Vagina (tissue), 2 donors: ENCODE measurements around the gene IDI1.

Experiments
- POLR2A ChIP-seq, 2 donors: fragments of 450-650 bp; IDR thresholded peaks; one replicate each; pipeline ENCODE4 v1.6.1; 2017; ENCODE audit warnings: antibody characterized with exemption in 2 of 2, mild to moderate bottlenecking in 2 of 2, moderate library complexity in 2 of 2
- TF ChIP-seq, protein P1 (sequence below), 3 experiments: fragments of 450-650 bp in 2 of 3; fragments of 200-600 bp in 1 of 3; sonication (generic) in 1 of 3; IDR thresholded peaks; one replicate each; pipeline ENCODE4 v1.5.1; 2017 to 2019; ENCODE audit warnings: antibody characterized with exemption in 3 of 3, mild to moderate bottlenecking in 2 of 3, moderate library complexity in 2 of 3

DNA sequence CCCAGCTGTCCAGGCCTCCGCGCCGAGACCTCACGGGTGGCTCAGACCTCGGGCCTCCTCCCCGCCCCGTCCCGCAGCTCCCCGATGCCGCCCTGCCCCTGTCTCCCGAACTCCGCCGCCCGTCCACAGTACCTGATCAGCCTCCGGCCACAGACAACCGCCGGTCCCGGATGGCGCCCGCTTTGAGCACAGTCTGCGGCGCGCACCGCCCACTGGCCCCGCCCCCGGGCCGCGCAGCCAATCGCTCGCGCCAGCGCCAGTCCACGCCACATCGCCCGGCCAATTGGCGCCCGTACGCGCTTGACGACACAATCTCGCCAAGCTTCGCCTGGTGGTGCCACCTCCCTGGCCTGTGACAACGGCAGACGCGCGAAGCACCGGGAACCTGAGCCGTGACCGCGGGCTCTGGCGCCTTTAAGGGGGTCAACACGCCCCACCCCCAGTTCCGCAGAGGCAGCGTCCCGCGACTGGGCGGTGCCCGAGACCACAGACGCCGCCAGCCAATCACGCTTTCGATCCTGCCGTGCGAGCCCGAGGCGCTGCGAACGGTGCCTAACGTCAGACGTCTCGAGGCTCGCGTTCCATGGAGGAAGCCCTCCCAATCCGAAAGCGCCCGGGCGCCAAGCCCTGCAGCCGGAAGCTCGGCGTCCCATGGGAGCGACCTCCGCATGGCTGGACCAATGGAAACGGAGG is at the start of gene IDI1:
- TF ChIP-seq, protein P1, sequence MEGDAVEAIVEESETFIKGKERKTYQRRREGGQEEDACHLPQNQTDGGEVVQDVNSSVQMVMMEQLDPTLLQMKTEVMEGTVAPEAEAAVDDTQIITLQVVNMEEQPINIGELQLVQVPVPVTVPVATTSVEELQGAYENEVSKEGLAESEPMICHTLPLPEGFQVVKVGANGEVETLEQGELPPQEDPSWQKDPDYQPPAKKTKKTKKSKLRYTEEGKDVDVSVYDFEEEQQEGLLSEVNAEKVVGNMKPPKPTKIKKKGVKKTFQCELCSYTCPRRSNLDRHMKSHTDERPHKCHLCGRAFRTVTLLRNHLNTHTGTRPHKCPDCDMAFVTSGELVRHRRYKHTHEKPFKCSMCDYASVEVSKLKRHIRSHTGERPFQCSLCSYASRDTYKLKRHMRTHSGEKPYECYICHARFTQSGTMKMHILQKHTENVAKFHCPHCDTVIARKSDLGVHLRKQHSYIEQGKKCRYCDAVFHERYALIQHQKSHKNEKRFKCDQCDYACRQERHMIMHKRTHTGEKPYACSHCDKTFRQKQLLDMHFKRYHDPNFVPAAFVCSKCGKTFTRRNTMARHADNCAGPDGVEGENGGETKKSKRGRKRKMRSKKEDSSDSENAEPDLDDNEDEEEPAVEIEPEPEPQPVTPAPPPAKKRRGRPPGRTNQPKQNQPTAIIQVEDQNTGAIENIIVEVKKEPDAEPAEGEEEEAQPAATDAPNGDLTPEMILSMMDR (IDR thresholded peaks at IDR 0.05), result no peak
- TF ChIP-seq POLR2A (IDR thresholded peaks at IDR 0.05), result peak; percentile 76 to 86
